ENCODE results near the gene RGS9BP. TPM values are rescaled to one million over a fixed set of nuclear protein-coding genes. Genes with fewer than 3 reads are reported as not detected.

RGS9BP gene
- total and polyA plus RNA-seq, 2 of the 13 experiments (the other 11 are each of a cell fraction or from before 2014, with no cell fraction given): 0.01 TPM; not detected in 1

GRCh38 chr19:32691291-32691951 is 15.8 kb downstream of the RGS9BP start, which contains the start of gene NUDT19 (continued):
- TF ChIP-seq, protein P1, sequence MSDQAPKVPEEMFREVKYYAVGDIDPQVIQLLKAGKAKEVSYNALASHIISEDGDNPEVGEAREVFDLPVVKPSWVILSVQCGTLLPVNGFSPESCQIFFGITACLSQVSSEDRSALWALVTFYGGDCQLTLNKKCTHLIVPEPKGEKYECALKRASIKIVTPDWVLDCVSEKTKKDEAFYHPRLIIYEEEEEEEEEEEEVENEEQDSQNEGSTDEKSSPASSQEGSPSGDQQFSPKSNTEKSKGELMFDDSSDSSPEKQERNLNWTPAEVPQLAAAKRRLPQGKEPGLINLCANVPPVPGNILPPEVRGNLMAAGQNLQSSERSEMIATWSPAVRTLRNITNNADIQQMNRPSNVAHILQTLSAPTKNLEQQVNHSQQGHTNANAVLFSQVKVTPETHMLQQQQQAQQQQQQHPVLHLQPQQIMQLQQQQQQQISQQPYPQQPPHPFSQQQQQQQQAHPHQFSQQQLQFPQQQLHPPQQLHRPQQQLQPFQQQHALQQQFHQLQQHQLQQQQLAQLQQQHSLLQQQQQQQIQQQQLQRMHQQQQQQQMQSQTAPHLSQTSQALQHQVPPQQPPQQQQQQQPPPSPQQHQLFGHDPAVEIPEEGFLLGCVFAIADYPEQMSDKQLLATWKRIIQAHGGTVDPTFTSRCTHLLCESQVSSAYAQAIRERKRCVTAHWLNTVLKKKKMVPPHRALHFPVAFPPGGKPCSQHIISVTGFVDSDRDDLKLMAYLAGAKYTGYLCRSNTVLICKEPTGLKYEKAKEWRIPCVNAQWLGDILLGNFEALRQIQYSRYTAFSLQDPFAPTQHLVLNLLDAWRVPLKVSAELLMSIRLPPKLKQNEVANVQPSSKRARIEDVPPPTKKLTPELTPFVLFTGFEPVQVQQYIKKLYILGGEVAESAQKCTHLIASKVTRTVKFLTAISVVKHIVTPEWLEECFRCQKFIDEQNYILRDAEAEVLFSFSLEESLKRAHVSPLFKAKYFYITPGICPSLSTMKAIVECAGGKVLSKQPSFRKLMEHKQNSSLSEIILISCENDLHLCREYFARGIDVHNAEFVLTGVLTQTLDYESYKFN (CRISPR knock-in tag; conservative IDR thresholded peaks at IDR 0.05): 0 out of 2 replicates have a peak, but pooled peaks have one; percentile 37
- TF ChIP-seq KLF15 (CRISPR knock-in tag; IDR thresholded peaks at IDR 0.05; ENCODE audit: borderline replicate concordance) (no peak), ZNF44 (CRISPR knock-in tag; IDR thresholded peaks at IDR 0.05) (no peak), MED1 (CRISPR knock-in tag; IDR thresholded peaks at IDR 0.05) (peak; percentile 48; the same call in 1 of the 2 replicates), ETS1 (CRISPR knock-in tag; IDR thresholded peaks at IDR 0.05) (no peak), PCBP1 (IDR thresholded peaks at IDR 0.05; ENCODE audit: borderline replicate concordance, low read depth, low read length) (no peak), ZNF142 (CRISPR knock-in tag; IDR thresholded peaks at IDR 0.05) (no peak), EED (CRISPR knock-in tag; IDR thresholded peaks at IDR 0.05) (no peak), TAF1 (CRISPR knock-in tag; IDR thresholded peaks at IDR 0.05) (peak; percentile 63), ERF (CRISPR knock-in tag; IDR thresholded peaks at IDR 0.05) (no peak), ZNF251 (CRISPR knock-in tag; IDR thresholded peaks at IDR 0.05) (no peak), MXD4 (CRISPR knock-in tag; IDR thresholded peaks at IDR 0.05) (no peak)
- TF ChIP-seq, protein P2, sequence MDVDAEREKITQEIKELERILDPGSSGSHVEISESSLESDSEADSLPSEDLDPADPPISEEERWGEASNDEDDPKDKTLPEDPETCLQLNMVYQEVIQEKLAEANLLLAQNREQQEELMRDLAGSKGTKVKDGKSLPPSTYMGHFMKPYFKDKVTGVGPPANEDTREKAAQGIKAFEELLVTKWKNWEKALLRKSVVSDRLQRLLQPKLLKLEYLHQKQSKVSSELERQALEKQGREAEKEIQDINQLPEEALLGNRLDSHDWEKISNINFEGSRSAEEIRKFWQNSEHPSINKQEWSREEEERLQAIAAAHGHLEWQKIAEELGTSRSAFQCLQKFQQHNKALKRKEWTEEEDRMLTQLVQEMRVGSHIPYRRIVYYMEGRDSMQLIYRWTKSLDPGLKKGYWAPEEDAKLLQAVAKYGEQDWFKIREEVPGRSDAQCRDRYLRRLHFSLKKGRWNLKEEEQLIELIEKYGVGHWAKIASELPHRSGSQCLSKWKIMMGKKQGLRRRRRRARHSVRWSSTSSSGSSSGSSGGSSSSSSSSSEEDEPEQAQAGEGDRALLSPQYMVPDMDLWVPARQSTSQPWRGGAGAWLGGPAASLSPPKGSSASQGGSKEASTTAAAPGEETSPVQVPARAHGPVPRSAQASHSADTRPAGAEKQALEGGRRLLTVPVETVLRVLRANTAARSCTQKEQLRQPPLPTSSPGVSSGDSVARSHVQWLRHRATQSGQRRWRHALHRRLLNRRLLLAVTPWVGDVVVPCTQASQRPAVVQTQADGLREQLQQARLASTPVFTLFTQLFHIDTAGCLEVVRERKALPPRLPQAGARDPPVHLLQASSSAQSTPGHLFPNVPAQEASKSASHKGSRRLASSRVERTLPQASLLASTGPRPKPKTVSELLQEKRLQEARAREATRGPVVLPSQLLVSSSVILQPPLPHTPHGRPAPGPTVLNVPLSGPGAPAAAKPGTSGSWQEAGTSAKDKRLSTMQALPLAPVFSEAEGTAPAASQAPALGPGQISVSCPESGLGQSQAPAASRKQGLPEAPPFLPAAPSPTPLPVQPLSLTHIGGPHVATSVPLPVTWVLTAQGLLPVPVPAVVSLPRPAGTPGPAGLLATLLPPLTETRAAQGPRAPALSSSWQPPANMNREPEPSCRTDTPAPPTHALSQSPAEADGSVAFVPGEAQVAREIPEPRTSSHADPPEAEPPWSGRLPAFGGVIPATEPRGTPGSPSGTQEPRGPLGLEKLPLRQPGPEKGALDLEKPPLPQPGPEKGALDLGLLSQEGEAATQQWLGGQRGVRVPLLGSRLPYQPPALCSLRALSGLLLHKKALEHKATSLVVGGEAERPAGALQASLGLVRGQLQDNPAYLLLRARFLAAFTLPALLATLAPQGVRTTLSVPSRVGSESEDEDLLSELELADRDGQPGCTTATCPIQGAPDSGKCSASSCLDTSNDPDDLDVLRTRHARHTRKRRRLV (CRISPR knock-in tag; IDR thresholded peaks at IDR 0.05): no peak

Data from HepG2 (cell line).